Measurements from ENCODE around the gene RGS7.

- TF ChIP-seq RELA (IDR thresholded peaks at IDR 0.05; ENCODE audit: borderline replicate concordance, partially characterized antibody) (no peak), SUPT20H (IDR thresholded peaks at IDR 0.05; ENCODE audit: borderline replicate concordance, control insufficient read depth, low read depth, low read length) (no peak), EED (IDR thresholded peaks at IDR 0.05; ENCODE audit: low read depth) (no peak), MTA2 (IDR thresholded peaks at IDR 0.05; ENCODE audit: low read depth) (no peak), CHD2 (IDR thresholded peaks at IDR 0.05; ENCODE audit: borderline replicate concordance, low read depth, low read length) (no peak), ZSCAN29 (IDR thresholded peaks at IDR 0.05) (no peak), E4F1 (IDR thresholded peaks at IDR 0.05; ENCODE audit: borderline replicate concordance, partially characterized antibody) (no peak), EZH2 (IDR thresholded peaks at IDR 0.05; ENCODE audit: borderline replicate concordance, control insufficient read depth, low read depth, low read length) (no peak), MAX (IDR thresholded peaks at IDR 0.05; ENCODE audit: low read depth, low read length) (no peak)
Measured at GRCh38 chr1:241068359-241068758, 288.6 kb downstream of the RGS7 start.

All from GM12878 (cell line).